CD8-positive, alpha-beta memory T cell (primary cell): Measurements from ENCODE around the gene OPRL1. TPM values are rescaled to one million over a fixed set of nuclear protein-coding genes. Genes with fewer than 3 reads are reported as not detected.

ENCODE experiments used
- CTCF ChIA-PET: fragments of 350-600 bp; sonication (Branson Sonifier 250); formaldehyde crosslinking; loops from one replicate; lab custom pipeline; 2021; ENCODE audit warnings: antibody characterized with exemption; lab: Charles Lee
- POLR2A ChIA-PET: fragments of 350-600 bp; sonication (Branson Sonifier 250); formaldehyde crosslinking; loops from one replicate; lab custom pipeline; 2021; ENCODE audit warnings: antibody characterized with exemption; lab: Charles Lee
- DNase-seq, 5 donors: peaks; one replicate each; pipeline versions ENCODE4 v3.0.0 to v3.0.0-alpha.2; 2020 to 2022; ENCODE audit warnings: mixed read lengths in 1 of 5
- H3K27ac ChIP-seq: one replicate; pipeline ENCODE4 v1.7.0; 2013; ENCODE audit warnings: low read depth, mild to moderate bottlenecking, low read length, moderate library complexity
- H3K27me3 ChIP-seq: 2 replicates; pipeline ENCODE4 v1.7.0; 2013; ENCODE audit warnings: low read length, mild to moderate bottlenecking; ENCODE audit not compliant: insufficient read depth, poor library complexity, severe bottlenecking
- H3K36me3 ChIP-seq: 2 replicates; pipeline ENCODE4 v1.7.0; 2013; ENCODE audit warnings: mild to moderate bottlenecking, low read length, moderate library complexity; ENCODE audit not compliant: insufficient read depth
- H3K4me1 ChIP-seq: 2 replicates; pipeline ENCODE4 v1.7.0; 2013; ENCODE audit warnings: mild to moderate bottlenecking, low read length, moderate library complexity; ENCODE audit not compliant: insufficient read depth
- H3K4me3 ChIP-seq: 2 replicates; pipeline ENCODE4 v1.7.0; 2013; ENCODE audit warnings: mild to moderate bottlenecking, low read length
- H3K9me3 ChIP-seq: 2 replicates; pipeline ENCODE4 v1.7.0; 2013; ENCODE audit warnings: mild to moderate bottlenecking, low read length
- H3K27ac Mint-ChIP-seq, 8 donors: one replicate each; pipeline ENCODE4 v1.8.0; 2020 to 2021; ENCODE audit warnings: mixed read lengths in 8 of 8, mild to moderate bottlenecking in 6 of 8, inconsistent platforms in 3 of 8, moderate library complexity in 3 of 8
- H3K27me3 Mint-ChIP-seq, 2 donors: one replicate each; pipeline ENCODE4 v1.8.0; 2020 to 2021; ENCODE audit warnings: mixed read lengths in 2 of 2, mild to moderate bottlenecking in 1 of 2, moderate library complexity in 1 of 2
- H3K36me3 Mint-ChIP-seq, 3 donors: one replicate each; pipeline ENCODE4 v1.8.0; 2020 to 2021; ENCODE audit warnings: mixed read lengths in 3 of 3, inconsistent platforms in 1 of 3, mild to moderate bottlenecking in 1 of 3
- H3K4me1 Mint-ChIP-seq, 3 donors: one replicate each; pipeline ENCODE4 v1.8.0; 2020 to 2021; ENCODE audit warnings: mixed read lengths in 3 of 3, inconsistent platforms in 1 of 3, mild to moderate bottlenecking in 1 of 3
- H3K4me3 Mint-ChIP-seq, 7 donors: one replicate each; pipeline ENCODE4 v1.8.0; 2020 to 2021; ENCODE audit warnings: mixed read lengths in 7 of 7, mild to moderate bottlenecking in 6 of 7, moderate library complexity in 4 of 7, inconsistent platforms in 2 of 7
- H3K9me3 Mint-ChIP-seq, 5 donors: one replicate each; pipeline ENCODE4 v1.8.0; 2020 to 2022; ENCODE audit warnings: mixed read lengths in 5 of 5, mild to moderate bottlenecking in 3 of 5, moderate library complexity in 2 of 5, inconsistent platforms in 1 of 5
- polyA plus RNA-seq: library from polyadenylated mRNA; unstranded; fragments of 300-500 nt; fragmentation: Illumina TruSeq; gene quantifications from one replicate; pipeline ENCODE4 v1.2.3, GENCODE V29; 2021
- total RNA-seq, 2 experiments: library from RNA; stranded (reverse); gene quantifications; one replicate each; pipeline ENCODE4 v1.2.3, GENCODE V29; 2021

Gene OPRL1
- total and polyA plus RNA-seq, 3 experiments from 2014 or later = 0.38 to 0.49 (median 0.44) TPM

GRCh38 chr20:64138276-64138815 is 58.5 kb downstream of the OPRL1 start:
- H3K9me3 Mint-ChIP-seq = no peaks in the 10 kb centered on the region
- H3K36me3 Mint-ChIP-seq = no peaks in the 10 kb centered on the region
- no peak overlapping the region for H3K4me3 Mint-ChIP-seq
- Histone ChIP-seq H3K36me3 (no peaks in the 10 kb centered on the region), H3K4me1 (no peaks in the 10 kb centered on the region), H3K4me3 (no peak overlapping the region), H3K27ac (no peak overlapping the region), H3K9me3 (no peaks in the 10 kb centered on the region), H3K27me3 (no peaks in the 10 kb centered on the region)
- H3K4me1 Mint-ChIP-seq = no peaks in the 10 kb centered on the region
- no peak overlapping the region for H3K27ac Mint-ChIP-seq
- CTCF ChIA-PET = no interaction called here
- no peak for DNase-seq
- POLR2A ChIA-PET = no interaction called here
- H3K27me3 Mint-ChIP-seq = peaks cover 10 to 12% of the 10 kb centered on the region in 2 donors

DNA sequence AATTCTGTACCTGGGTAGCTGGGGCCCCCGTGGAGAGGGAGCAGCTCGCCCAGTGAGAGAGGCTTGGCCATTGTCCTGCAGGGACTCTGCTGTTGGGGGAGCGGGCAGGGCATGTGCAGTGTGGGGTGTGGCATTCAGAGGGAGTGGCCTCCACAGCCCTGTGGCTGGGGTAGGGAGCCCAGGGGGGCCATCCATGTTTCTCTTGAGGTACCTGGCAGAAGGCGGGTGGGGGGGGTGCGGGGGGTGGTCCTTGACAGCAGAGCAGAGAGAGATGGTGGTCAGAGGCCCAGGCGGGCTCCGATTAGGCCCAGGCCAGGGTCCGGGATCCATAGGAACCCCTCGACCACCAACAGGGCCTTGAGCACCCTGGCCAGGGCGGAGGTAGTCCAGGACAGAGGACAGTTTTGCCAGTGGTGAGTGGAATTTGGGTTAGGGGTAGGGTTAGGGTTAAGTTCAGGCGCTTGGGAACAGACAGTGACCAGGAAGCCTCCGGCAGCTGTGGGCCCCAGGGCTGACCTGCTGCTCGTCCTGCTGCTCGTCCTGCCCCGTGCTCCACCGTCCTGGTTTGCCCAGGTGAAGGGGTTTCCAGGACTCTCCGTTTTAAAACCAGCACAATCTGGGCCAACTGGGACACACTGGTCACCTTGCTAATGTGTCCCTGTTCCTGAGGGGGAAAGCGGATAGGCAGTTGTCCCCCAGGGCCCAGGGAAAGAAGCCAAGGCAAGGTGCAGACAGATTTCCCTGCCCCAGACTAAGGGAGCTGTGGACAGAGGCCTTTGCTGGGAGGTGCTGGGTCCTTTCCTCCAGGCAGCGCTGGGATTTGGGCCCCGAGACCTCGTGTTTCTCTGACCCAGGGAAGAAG is 59.5 kb downstream of the OPRL1 start:
- Mint-ChIP-seq H3K27me3 (peaks cover 10 to 12% of the 10 kb centered on the region in 2 donors), H3K36me3 (no peaks in the 10 kb centered on the region), H3K27ac (no peak overlapping the region), H3K9me3 (peaks cover 0 to 4% (median 3%) of the 10 kb centered on the region in 5 donors), H3K4me3 (no peak overlapping the region), H3K4me1 (no peaks in the 10 kb centered on the region)
- no peak for DNase-seq
- no peak overlapping the region for H3K4me3 ChIP-seq
- no peaks in the 10 kb centered on the region for H3K27me3 ChIP-seq
- H3K9me3 ChIP-seq = no peaks in the 10 kb centered on the region
- H3K27ac ChIP-seq = no peak overlapping the region
- ChIA-PET CTCF (no interaction called here), POLR2A (interaction anchor here (0.6 kb wide), 1 partner anchor 122 kb away, joined by 3 read pairs; no protein-coding TSS in a partner anchor)
- no peaks in the 10 kb centered on the region for H3K4me1 ChIP-seq
- H3K36me3 ChIP-seq = no peaks in the 10 kb centered on the region

- Mint-ChIP-seq H3K27ac (no peak overlapping the region), H3K36me3 (no peaks in the 10 kb centered on the region), H3K4me3 (no peak overlapping the region), H3K27me3 (peaks cover 10 to 15% of the 10 kb centered on the region in 2 donors), H3K4me1 (no peaks in the 10 kb centered on the region), H3K9me3 (peaks cover 0 to 11% (median 7%) of the 10 kb centered on the region in 5 donors)
- H3K4me1 ChIP-seq = no peaks in the 10 kb centered on the region
- H3K4me3 ChIP-seq = no peak overlapping the region
- DNase-seq = no peak
- POLR2A ChIA-PET = no interaction called here
- H3K27me3 ChIP-seq = no peaks in the 10 kb centered on the region
- CTCF ChIA-PET = no interaction called here
- no peaks in the 10 kb centered on the region for H3K9me3 ChIP-seq
- H3K36me3 ChIP-seq = no peaks in the 10 kb centered on the region
- no peak overlapping the region for H3K27ac ChIP-seq
Observed at GRCh38 chr20:64140061-64140931, 60.4 kb downstream of the OPRL1 start.

- no peak overlapping the region for H3K27ac ChIP-seq
- ChIA-PET POLR2A (no interaction called here), CTCF (no interaction called here)
- Mint-ChIP-seq H3K4me3 (no peak overlapping the region), H3K27ac (no peak overlapping the region), H3K4me1 (no peaks in the 10 kb centered on the region), H3K27me3 (peaks cover 10 to 15% of the 10 kb centered on the region in 2 donors), H3K9me3 (peaks cover 0 to 11% (median 7%) of the 10 kb centered on the region in 5 donors), H3K36me3 (no peaks in the 10 kb centered on the region)
- H3K9me3 ChIP-seq = no peaks in the 10 kb centered on the region
- H3K27me3 ChIP-seq = no peaks in the 10 kb centered on the region
- no peaks in the 10 kb centered on the region for H3K4me1 ChIP-seq
- H3K4me3 ChIP-seq = no peak overlapping the region
- DNase-seq = no peak
- H3K36me3 ChIP-seq = no peaks in the 10 kb centered on the region
Observed at GRCh38 chr20:64140956-64141355, 61.1 kb downstream of the OPRL1 start.

- Mint-ChIP-seq H3K36me3 (no peaks in the 10 kb centered on the region), H3K4me3 (no peak overlapping the region), H3K9me3 (peaks cover 0 to 11% (median 7%) of the 10 kb centered on the region in 5 donors), H3K4me1 (no peaks in the 10 kb centered on the region), H3K27me3 (peaks cover 14 to 19% of the 10 kb centered on the region in 2 donors), H3K27ac (no peak overlapping the region)
- DNase-seq = no peak
- Histone ChIP-seq H3K27ac (no peak overlapping the region), H3K9me3 (no peaks in the 10 kb centered on the region), H3K36me3 (no peaks in the 10 kb centered on the region), H3K4me3 (no peak overlapping the region), H3K4me1 (no peaks in the 10 kb centered on the region), H3K27me3 (no peaks in the 10 kb centered on the region)
- CTCF ChIA-PET = no interaction called here
- POLR2A ChIA-PET = no interaction called here
Observed at GRCh38 chr20:64142590-64142989, 62.7 kb downstream of the OPRL1 start.

- no peaks in the 10 kb centered on the region for H3K27me3 ChIP-seq
- Mint-ChIP-seq H3K27ac (peak overlapping the region in 1 of 8 donors; percentile 72), H3K4me3 (no peak overlapping the region), H3K27me3 (peaks cover 14 to 19% of the 10 kb centered on the region in 2 donors), H3K4me1 (no peaks in the 10 kb centered on the region), H3K36me3 (no peaks in the 10 kb centered on the region), H3K9me3 (peaks cover 0 to 11% (median 7%) of the 10 kb centered on the region in 5 donors)
- DNase-seq = no peak
- no peaks in the 10 kb centered on the region for H3K4me1 ChIP-seq
- ChIA-PET POLR2A (no interaction called here), CTCF (no interaction called here)
- H3K27ac ChIP-seq = no peak overlapping the region
- H3K36me3 ChIP-seq = no peaks in the 10 kb centered on the region
- H3K4me3 ChIP-seq = no peak overlapping the region
- no peaks in the 10 kb centered on the region for H3K9me3 ChIP-seq
Observed at GRCh38 chr20:64143018-64143801, 63.3 kb downstream of the OPRL1 start.

GRCh38 chr20:64144144-64144912 is 64.4 kb downstream of the OPRL1 start:
- no peaks in the 10 kb centered on the region for H3K4me1 ChIP-seq
- Mint-ChIP-seq H3K4me1 (no peaks in the 10 kb centered on the region), H3K27me3 (peaks cover 14 to 19% of the 10 kb centered on the region in 2 donors), H3K36me3 (no peaks in the 10 kb centered on the region), H3K4me3 (no peak overlapping the region), H3K9me3 (peaks cover 0 to 11% (median 7%) of the 10 kb centered on the region in 5 donors), H3K27ac (no peak overlapping the region)
- no peak for DNase-seq
- no peaks in the 10 kb centered on the region for H3K9me3 ChIP-seq
- no peak overlapping the region for H3K27ac ChIP-seq
- no peak overlapping the region for H3K4me3 ChIP-seq
- H3K36me3 ChIP-seq = no peaks in the 10 kb centered on the region
- CTCF ChIA-PET = no interaction called here
- POLR2A ChIA-PET = no interaction called here
- H3K27me3 ChIP-seq = no peaks in the 10 kb centered on the region
